ENCODE results near the gene PPIA. TPM values are rescaled to one million over a fixed set of nuclear protein-coding genes. Genes with fewer than 3 reads are reported as not detected.
"Not testable (repeated sequence)": the region's sequence is repeated elsewhere in the genome, so short reads cannot be mapped to it uniquely, and the experiment has no call there.

PPIA gene
- total RNA-seq, 3 donors from 2014 or later = 2,630 to 2,693 (median 2,657) TPM

DNA sequence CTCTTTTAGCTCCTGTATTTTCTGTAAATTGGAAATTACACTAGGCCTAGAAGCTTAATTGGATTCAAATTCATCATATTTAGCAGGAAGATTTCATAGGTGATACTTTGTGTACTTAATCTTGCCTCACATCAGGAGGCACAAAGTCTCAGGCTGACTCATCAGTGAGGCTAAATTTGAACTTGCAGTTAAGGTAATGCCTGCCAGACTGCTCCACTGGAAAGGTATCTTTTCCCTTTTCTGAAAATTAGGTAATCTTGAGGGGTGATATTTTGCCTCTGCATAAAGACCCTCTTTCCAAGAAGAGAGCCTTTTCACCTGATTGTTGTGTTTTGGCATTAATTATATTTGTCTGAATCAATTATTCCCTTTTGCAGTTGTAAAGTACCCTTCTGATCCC lies 14.6 kb downstream of the PPIA start:
- ATAC-seq = no peak
- Mint-ChIP-seq H3K36me3 (ENCODE audit: insufficient read depth) (no peaks in the 10 kb centered on the region), H3K4me3 (no peak overlapping the region), H3K9me3 (no peaks in the 10 kb centered on the region), H3K27me3 (ENCODE audit: low read depth) (no peaks in the 10 kb centered on the region), H3K4me1 (ENCODE audit: low read depth) (no peaks in the 10 kb centered on the region)
- DNase-seq = no peak

DNA sequence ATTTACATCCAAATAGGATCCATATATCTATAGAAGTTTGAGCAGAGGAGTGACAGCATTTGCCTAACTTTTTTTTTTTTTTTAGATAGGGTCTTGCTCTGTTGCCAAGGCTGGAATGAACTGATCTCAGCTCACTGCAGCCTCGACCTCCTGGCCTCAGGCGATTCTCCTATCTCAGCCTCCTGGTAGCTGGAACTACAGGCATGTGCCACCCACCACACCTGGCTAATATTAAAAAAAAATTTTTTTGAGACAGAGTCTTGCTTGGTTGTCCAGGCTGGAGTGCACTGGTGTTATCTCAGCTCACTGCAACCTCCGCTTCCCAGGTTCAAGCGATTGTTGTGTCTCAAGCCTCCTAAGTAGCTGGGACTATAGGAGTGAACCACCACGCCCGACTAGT lies 15.1 kb downstream of the PPIA start:
- no peaks in the 10 kb centered on the region for H3K36me3 Mint-ChIP-seq (ENCODE audit: insufficient read depth)
- ATAC-seq (no peak), DNase-seq (no peak)
- no peaks in the 10 kb centered on the region for H3K27me3 Mint-ChIP-seq (ENCODE audit: low read depth)
- no peak overlapping the region for H3K4me3 Mint-ChIP-seq
- no peaks in the 10 kb centered on the region for H3K4me1 Mint-ChIP-seq (ENCODE audit: low read depth)
- no peaks in the 10 kb centered on the region for H3K9me3 Mint-ChIP-seq

GRCh38 chr7:44814919-44815318 lies 18.4 kb downstream of the PPIA start:
- no peak overlapping the region for H3K4me3 Mint-ChIP-seq
- DNase-seq = no peak
- no peaks in the 10 kb centered on the region for H3K36me3 Mint-ChIP-seq (ENCODE audit: insufficient read depth)
- no peaks in the 10 kb centered on the region for H3K27me3 Mint-ChIP-seq (ENCODE audit: low read depth)
- ATAC-seq = no peak
- H3K9me3 Mint-ChIP-seq = no peaks in the 10 kb centered on the region
- H3K4me1 Mint-ChIP-seq (ENCODE audit: low read depth) = no peaks in the 10 kb centered on the region

DNA sequence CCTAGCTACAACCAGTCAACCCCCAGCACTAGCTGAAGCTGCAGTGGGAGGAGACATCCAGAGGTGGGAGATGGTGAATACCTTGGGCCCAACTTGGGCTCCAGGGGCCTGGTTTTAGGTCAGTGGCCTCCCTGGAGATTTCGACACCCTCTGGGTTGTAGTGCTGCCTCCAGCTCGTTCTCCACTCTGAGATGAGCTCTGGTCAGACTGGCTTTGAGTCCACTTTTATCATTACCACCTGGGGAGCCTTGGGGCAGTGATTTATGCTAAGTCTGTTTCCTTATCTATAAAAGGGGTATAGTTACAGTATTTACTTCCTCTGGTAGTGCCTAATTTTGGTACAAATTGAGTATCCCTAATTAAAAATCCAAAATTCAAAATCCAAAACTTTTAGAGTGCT lies 22.8 kb downstream of the PPIA start:
- ATAC-seq (no peak), DNase-seq (no peak)
- no peak overlapping the region for H3K4me3 Mint-ChIP-seq
- no peaks in the 10 kb centered on the region for H3K9me3 Mint-ChIP-seq
- no peaks in the 10 kb centered on the region for H3K36me3 Mint-ChIP-seq (ENCODE audit: insufficient read depth)
- H3K4me1 Mint-ChIP-seq (ENCODE audit: low read depth) = peaks cover under 1% of the 10 kb centered on the region
- no peaks in the 10 kb centered on the region for H3K27me3 Mint-ChIP-seq (ENCODE audit: low read depth)

DNA sequence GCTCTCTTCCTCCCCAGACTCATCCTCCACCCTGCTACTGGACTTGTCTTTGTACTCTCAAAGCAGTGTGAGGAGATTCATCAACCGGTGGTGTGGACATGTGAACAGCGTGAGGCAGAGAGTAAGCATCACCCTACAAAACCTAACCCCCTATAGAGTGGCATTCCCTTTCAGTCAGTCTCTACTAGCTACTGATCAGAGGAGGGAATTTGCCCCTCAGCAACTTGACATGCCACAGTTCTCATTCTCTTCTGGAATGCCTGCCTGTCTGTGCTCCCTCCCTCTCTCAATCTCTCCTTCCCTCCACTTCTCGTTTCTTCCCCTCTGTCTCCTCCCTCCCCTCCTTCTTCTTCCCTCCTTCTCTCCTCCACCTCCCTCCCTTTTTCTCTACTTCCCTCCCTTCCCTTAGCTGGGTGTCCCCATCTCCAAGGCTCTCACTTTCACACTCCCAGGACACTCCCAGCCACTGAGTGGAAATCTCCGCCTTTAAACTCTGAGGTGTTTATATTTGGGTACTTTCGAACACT lies 26.8 kb downstream of the PPIA start:
- no peaks in the 10 kb centered on the region for H3K9me3 Mint-ChIP-seq
- DNase-seq = no peak
- no peaks in the 10 kb centered on the region for H3K27me3 Mint-ChIP-seq (ENCODE audit: low read depth)
- peaks cover 8% of the 10 kb centered on the region for H3K4me1 Mint-ChIP-seq (ENCODE audit: low read depth)
- ATAC-seq = no peak
- peaks cover 8% of the 10 kb centered on the region for H3K36me3 Mint-ChIP-seq (ENCODE audit: insufficient read depth)
- no peak overlapping the region for H3K4me3 Mint-ChIP-seq

DNA sequence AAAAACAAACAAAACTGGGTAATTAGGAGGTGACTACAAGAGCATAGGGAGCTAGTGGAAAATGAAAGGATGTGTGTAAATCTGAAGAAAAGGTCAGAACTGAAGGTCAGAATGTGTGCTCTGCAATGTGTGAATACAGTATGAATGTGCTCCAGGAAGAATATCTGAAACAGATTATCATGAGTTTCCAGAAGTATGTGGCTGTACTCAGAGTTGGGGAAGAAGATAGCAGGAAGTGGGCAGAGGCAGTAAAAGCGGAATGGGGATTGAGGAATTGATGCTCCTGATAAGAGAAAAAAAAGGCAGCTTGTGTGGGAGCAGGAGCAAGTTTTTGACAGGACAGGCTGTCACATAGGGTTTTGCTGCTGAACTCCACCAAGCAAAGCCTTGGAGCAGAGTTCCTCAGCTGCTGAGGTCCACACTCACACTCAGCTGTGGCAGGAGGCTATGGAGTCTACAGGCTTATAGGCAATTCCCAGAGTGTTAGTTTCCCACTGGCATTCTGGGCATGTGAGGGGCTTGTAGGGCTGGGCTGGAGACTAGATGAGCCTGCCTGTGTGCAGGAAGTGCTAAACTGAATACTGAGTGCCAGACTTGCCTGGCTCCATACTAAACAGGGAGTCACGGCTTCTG lies 28.5 kb downstream of the PPIA start:
- ATAC-seq (no peak), DNase-seq (no peak)
- Mint-ChIP-seq H3K4me3 (no peak overlapping the region), H3K4me1 (ENCODE audit: low read depth) (peaks cover 8% of the 10 kb centered on the region), H3K9me3 (no peaks in the 10 kb centered on the region), H3K36me3 (ENCODE audit: insufficient read depth) (peaks cover 14% of the 10 kb centered on the region), H3K27me3 (ENCODE audit: low read depth) (no peaks in the 10 kb centered on the region)

DNA sequence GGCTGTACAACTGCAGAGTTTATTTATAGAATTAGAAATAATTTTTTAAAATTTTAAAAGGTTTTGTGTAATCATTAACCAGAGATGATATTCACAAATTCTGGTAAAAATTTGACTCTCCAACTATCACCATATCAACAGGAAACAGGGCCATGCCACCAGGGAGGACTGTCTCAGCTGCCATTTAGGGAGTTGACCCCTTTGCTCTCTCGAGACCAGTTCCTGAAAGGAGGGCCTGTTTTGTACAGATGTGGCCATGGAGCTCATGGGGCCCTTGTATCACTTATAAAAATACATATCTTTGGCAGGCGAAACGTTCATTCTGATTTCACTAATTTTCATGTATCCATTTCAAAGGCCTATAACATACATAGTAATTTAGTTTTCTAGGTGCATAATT lies 31.1 kb downstream of the PPIA start:
- no peak for DNase-seq
- no peak for ATAC-seq
- peaks cover 8% of the 10 kb centered on the region for H3K4me1 Mint-ChIP-seq (ENCODE audit: low read depth)
- no peaks in the 10 kb centered on the region for H3K27me3 Mint-ChIP-seq (ENCODE audit: low read depth)
- H3K4me3 Mint-ChIP-seq = no peak overlapping the region
- peaks cover 19% of the 10 kb centered on the region for H3K36me3 Mint-ChIP-seq (ENCODE audit: insufficient read depth)
- no peaks in the 10 kb centered on the region for H3K9me3 Mint-ChIP-seq

DNA sequence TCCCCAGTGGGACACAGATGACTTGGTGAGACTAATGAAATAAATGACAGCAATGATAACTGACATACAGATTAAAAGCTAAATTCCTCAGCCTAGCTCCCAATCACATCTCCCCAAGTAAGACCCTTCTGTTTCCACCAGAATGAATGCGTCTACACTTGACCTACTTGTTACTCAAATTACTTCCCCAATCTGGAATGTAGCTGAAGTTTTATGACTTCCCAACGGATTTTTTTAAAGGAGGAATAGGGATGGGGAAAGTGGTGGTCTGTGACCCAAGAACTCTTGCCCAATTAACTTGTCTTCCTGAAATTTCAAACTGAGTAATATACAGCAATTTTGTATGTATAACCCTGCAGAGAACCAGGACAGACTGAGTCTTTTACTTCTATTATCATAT lies 42.3 kb downstream of the PPIA start:
- Mint-ChIP-seq H3K9me3 (no peaks in the 10 kb centered on the region), H3K27me3 (ENCODE audit: low read depth) (no peaks in the 10 kb centered on the region), H3K4me1 (ENCODE audit: low read depth) (peaks cover 15% of the 10 kb centered on the region), H3K4me3 (no peak overlapping the region), H3K36me3 (ENCODE audit: insufficient read depth) (peaks cover 38% of the 10 kb centered on the region)
- no peak for ATAC-seq
- DNase-seq = no peak

DNA sequence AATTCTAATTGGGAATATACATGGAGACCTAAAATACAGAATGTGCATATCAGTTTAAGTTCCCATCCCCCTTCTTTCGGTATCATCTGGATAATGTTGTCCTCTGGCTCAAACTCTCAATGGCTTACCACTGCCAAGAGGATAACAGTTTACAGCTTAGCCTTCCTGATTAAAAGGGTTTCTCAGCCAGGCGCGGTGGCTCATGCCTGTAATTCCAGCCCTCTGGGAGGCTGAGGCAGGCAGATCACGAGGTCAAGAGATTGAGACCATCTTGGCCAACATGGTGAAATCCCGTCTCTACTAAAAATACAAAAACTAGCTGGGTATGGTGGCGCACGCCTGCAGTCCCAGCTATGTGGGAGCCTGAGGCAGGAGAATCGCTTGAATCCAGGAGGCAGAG lies 46.2 kb downstream of the PPIA start:
- not testable (repeated sequence) for H3K9me3 Mint-ChIP-seq, ATAC-seq, H3K4me3 Mint-ChIP-seq

GRCh38 chr7:44843440-44843839 lies 47.0 kb downstream of the PPIA start:
- ATAC-seq; H3K4me3 Mint-ChIP-seq; DNase-seq; H3K9me3 Mint-ChIP-seq; H3K27me3 Mint-ChIP-seq (ENCODE audit: low read depth): not testable (repeated sequence)
- Mint-ChIP-seq H3K36me3 (ENCODE audit: insufficient read depth) (peaks cover 27% of the 10 kb centered on the region), H3K4me1 (ENCODE audit: low read depth) (peaks cover 42% of the 10 kb centered on the region)

More for the DNA sequence above, 46.2 kb downstream of the PPIA start:
- DNase-seq; H3K27me3 Mint-ChIP-seq (ENCODE audit: low read depth): not testable (repeated sequence)
- Mint-ChIP-seq H3K4me1 (ENCODE audit: low read depth) (peaks cover 41% of the 10 kb centered on the region), H3K36me3 (ENCODE audit: insufficient read depth) (peaks cover 28% of the 10 kb centered on the region)

- DNase-seq = no peak
- peak overlapping the region; percentile 90 for H3K4me3 Mint-ChIP-seq
- H3K27me3 Mint-ChIP-seq (ENCODE audit: low read depth) = no peaks in the 10 kb centered on the region
- no peaks in the 10 kb centered on the region for H3K9me3 Mint-ChIP-seq
- peaks cover 20% of the 10 kb centered on the region for H3K36me3 Mint-ChIP-seq (ENCODE audit: insufficient read depth)
- no peak for ATAC-seq
- peaks cover 50% of the 10 kb centered on the region for H3K4me1 Mint-ChIP-seq (ENCODE audit: low read depth)
Observed at GRCh38 chr7:44845451-44845850, 49.0 kb downstream of the PPIA start.

- Mint-ChIP-seq H3K36me3 (ENCODE audit: insufficient read depth) (peaks cover 12% of the 10 kb centered on the region), H3K4me1 (ENCODE audit: low read depth) (peaks cover 50% of the 10 kb centered on the region), H3K4me3 (peak overlapping the region; percentile 90)
- not testable (repeated sequence) for H3K27me3 Mint-ChIP-seq (ENCODE audit: low read depth); ATAC-seq; H3K9me3 Mint-ChIP-seq; DNase-seq
Observed at GRCh38 chr7:44846390-44846789, 49.9 kb downstream of the PPIA start.

GRCh38 chr7:44846816-44847508 lies 50.5 kb downstream of the PPIA start:
- peak overlapping the region; percentile 90 for H3K4me3 Mint-ChIP-seq
- H3K9me3 Mint-ChIP-seq = no peaks in the 10 kb centered on the region
- no peak for DNase-seq
- H3K27me3 Mint-ChIP-seq (ENCODE audit: low read depth) = no peaks in the 10 kb centered on the region
- ATAC-seq = peak; percentile 7 to 13
- peaks cover 47% of the 10 kb centered on the region for H3K4me1 Mint-ChIP-seq (ENCODE audit: low read depth)
- peaks cover 8% of the 10 kb centered on the region for H3K36me3 Mint-ChIP-seq (ENCODE audit: insufficient read depth)

DNA sequence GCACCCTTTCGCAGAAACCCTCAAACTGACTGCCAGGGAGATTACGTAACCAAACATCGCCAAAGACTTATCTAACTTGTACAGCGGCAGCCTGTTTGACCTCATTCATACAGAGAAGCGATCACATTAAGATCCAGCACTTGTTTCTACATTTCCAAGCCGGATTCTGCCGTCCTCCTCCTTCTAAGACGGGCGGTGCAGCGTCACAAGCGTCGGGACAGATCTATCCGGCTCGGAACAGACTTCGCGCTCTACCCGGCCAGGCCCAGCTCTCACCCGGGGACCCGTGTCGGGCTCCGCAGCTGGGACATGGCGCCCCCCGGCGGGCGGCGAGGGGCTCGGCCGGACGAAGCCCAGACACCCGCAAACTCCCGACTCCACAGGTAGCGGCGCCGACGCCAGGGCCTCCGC lies 51.0 kb downstream of the PPIA start:
- Mint-ChIP-seq H3K36me3 (ENCODE audit: insufficient read depth) (peaks cover 2% of the 10 kb centered on the region), H3K9me3 (no peaks in the 10 kb centered on the region), H3K4me3 (peak overlapping the region; percentile 90), H3K27me3 (ENCODE audit: low read depth) (no peaks in the 10 kb centered on the region), H3K4me1 (ENCODE audit: low read depth) (peaks cover 41% of the 10 kb centered on the region)
- DNase-seq (peak; percentile 80), ATAC-seq (peak; percentile 70 to 74)

Data from activated T-cell treated with anti-CD3 and anti-CD28 coated beads, Interleukin-2, amount 50 U/mL, for 4 hours (primary cell).